K562 (cell line): ENCODE measurements around the gene NOL4L. TPM values are rescaled to one million over a fixed set of nuclear protein-coding genes. Genes with fewer than 3 reads are reported as not detected.

Experiments
- CXXC5 ChIP-seq: fragments of 250-450 bp; sonication (Bioruptor Pico); IDR thresholded peaks from 2 replicates; pipeline ENCODE4 v1.8.0; 2022; ENCODE audit warnings: inconsistent platforms, mild to moderate bottlenecking, moderate library complexity
- E2F6 ChIP-seq, 2 experiments: IDR thresholded peaks; 2 replicates each; pipeline ENCODE4 v1.6.1; 2011; ENCODE audit warnings: borderline replicate concordance in 1 of 2, control low read depth in 1 of 2, low read depth in 1 of 2, low read length in 1 of 2, mild to moderate bottlenecking in 1 of 2, mixed read lengths in 1 of 2, moderate library complexity in 1 of 2; ENCODE audit not compliant: insufficient read depth in 1 of 2, insufficient read length in 1 of 2, poor library complexity in 1 of 2, severe bottlenecking in 1 of 2; ENCODE audit errors: extremely low read depth in 1 of 2
- GTF2E2 ChIP-seq: fragments of 200-800 bp; sonication (Bioruptor generic); IDR thresholded peaks from 2 replicates; pipeline ENCODE4 v1.6.1; 2016; ENCODE audit warnings: missing genetic modification characterization, missing compliant biosample characterization
- HCFC1 ChIP-seq: IDR thresholded peaks from 2 replicates; pipeline ENCODE4 v1.6.1; 2012; ENCODE audit warnings: low read depth, low read length, improper control_type of control experiment
- HDAC1 ChIP-seq, 2 experiments: fragments of 450-650 bp; IDR thresholded peaks; 2 replicates each; pipeline ENCODE4 v1.6.1; 2016 to 2017; ENCODE audit warnings: inconsistent platforms in 1 of 2, mild to moderate bottlenecking in 1 of 2, moderate library complexity in 1 of 2
- ILF3 ChIP-seq: fragments of 450-650 bp; IDR thresholded peaks from 2 replicates; pipeline ENCODE4 v1.6.1; 2018; ENCODE audit warnings: antibody characterized with exemption, mild to moderate bottlenecking, moderate library complexity, borderline replicate concordance
- KHSRP ChIP-seq: fragments of 450-650 bp; IDR thresholded peaks from 2 replicates; pipeline ENCODE4 v1.6.1; 2017
- MAFG ChIP-seq: fragments of 450-650 bp; conservative IDR thresholded peaks from 2 replicates; pipeline ENCODE4 v1.6.1; 2016; ENCODE audit warnings: missing genetic modification characterization, missing compliant biosample characterization
- MEF2D ChIP-seq: conservative IDR thresholded peaks from 2 replicates; pipeline ENCODE4 v1.6.1; 2016; ENCODE audit warnings: low read depth, missing genetic modification characterization, missing compliant biosample characterization
- MYC ChIP-seq, 2 experiments: fragments of 250-450 bp in 1 of 2; sonication (Bioruptor Pico) in 1 of 2; IDR thresholded peaks; 2 replicates each; pipeline versions ENCODE4 v1.5.1 to v1.6.1; 2012 to 2021; ENCODE audit warnings: low read depth in 2 of 2, borderline replicate concordance in 1 of 2, improper control_type of control experiment in 1 of 2, low read length in 1 of 2, mild to moderate bottlenecking in 1 of 2, moderate library complexity in 1 of 2
- NR2C1 ChIP-seq, 2 experiments: fragments of 450-650 bp; IDR thresholded peaks; 2 replicates each; pipeline ENCODE4 v1.6.1; 2017; ENCODE audit warnings: mild to moderate bottlenecking in 2 of 2, antibody characterized with exemption in 1 of 2, inconsistent platforms in 1 of 2, missing compliant biosample characterization in 1 of 2, missing genetic modification characterization in 1 of 2
- RAD51 ChIP-seq: fragments of 450-650 bp; IDR thresholded peaks from 2 replicates; pipeline ENCODE4 v1.7.1; 2016; ENCODE audit warnings: low read depth, mild to moderate bottlenecking, borderline replicate concordance
- RBBP5 ChIP-seq: fragments of 200-600 bp; sonication (generic); IDR thresholded peaks from 2 replicates; pipeline ENCODE4 v1.6.1; 2012; ENCODE audit warnings: borderline replicate concordance, mild to moderate bottlenecking, low read length, control low read depth, inconsistent platforms; ENCODE audit not compliant: insufficient read depth, poor library complexity, severe bottlenecking
- RBM22 ChIP-seq: fragments of 200-400 bp; formaldehyde crosslinking; IDR thresholded peaks from 2 replicates; pipeline ENCODE4 v1.6.1; 2018; ENCODE audit warnings: low read length, low read depth; ENCODE audit not compliant: poor library complexity, severe bottlenecking
- RERE ChIP-seq: sonication (generic); formaldehyde crosslinking; IDR thresholded peaks from 2 replicates; pipeline ENCODE4 v1.8.0; 2023; ENCODE audit warnings: missing genetic modification reagents, mild to moderate bottlenecking, borderline replicate concordance
- ZNF165 ChIP-seq: fragments of 250-450 bp; sonication (Bioruptor Pico); IDR thresholded peaks from 2 replicates; pipeline ENCODE4 v1.4.0; 2020; ENCODE audit warnings: borderline replicate concordance
- polyA plus RNA-seq, 8 experiments: library from polyadenylated mRNA; depleted of rRNA in 4 of 8; stranded (reverse) in 5 of 8; unstranded in 3 of 8; fragments of >200 nt; fragmentation: Nextera tagmentation in 2 of 8; fragmentation: Illumina TruSeq in 1 of 8; extraction: Ambion mirVana in 2 of 8; extraction: Trizol in 1 of 8; gene quantifications; 2 replicates each; pipeline versions ENCODE4 v1.2.1 to v1.2.3, GENCODE V29; 2011 to 2014; ENCODE audit warnings: inconsistent platforms in 1 of 8, missing spikeins in 1 of 8
- total RNA-seq, 7 experiments: library from RNA; depleted of rRNA in 6 of 7; stranded (reverse); fragments of >200 nt in 6 of 7; fragmentation: Illumina TruSeq in 2 of 7; extraction: Trizol in 2 of 7; gene quantifications; 2 replicates each; pipeline versions ENCODE4 v1.2.1 to v1.2.3, GENCODE V29; 2011 to 2021; ENCODE audit warnings: low replicate concordance in 1 of 7
- TF ChIP-seq, protein P1 (sequence below): sonication (generic); formaldehyde crosslinking; IDR thresholded peaks from 2 replicates; pipeline ENCODE4 v1.4.0; 2020; ENCODE audit warnings: mild to moderate bottlenecking, missing genetic modification reagents

Gene NOL4L
- total and polyA plus RNA-seq, 9 of the 15 experiments (the other 6 are each of a cell fraction or from before 2014, with no cell fraction given) = 5.1 to 36.2 (median 13.6) TPM

DNA sequence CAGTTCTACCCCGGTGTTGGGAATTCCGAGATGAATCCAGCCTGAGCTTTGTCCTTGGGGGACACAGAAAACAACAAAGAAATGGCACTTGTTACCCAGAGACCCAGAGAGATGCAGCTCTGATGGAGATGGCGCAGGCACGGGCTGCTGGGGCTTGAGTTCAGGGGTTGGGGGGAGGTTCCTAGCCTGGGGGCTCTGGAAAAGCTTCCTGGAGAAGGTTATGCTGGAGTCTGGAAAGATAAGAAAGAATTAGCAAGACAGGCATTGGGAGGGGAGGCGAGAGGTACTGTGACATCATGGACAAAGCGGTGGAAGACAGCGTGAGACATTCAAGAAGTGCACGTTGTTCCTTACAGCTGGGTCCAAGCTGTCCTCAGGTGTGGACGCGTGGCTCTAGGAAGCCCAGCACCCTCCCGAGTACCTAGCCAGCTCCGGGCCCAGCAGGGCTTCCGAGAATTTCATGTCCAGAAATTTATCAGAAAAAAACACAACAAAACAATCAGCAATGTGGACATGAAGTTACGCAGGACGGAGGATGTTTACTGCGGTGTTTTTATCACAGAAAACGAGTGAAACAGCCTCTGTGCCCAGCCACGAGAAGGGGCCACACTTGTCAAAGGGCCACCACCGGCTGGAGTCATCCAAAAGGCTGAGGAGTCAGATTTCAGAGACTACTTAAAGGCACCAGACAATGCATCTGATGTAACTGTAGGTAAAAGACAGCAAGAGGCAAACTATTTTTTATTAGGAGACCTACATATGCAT is 49.1 kb upstream of the NOL4L start (continued):
- TF ChIP-seq RERE (CRISPR knock-in tag) (no peak), ILF3 (no peak), RBBP5 (peak; percentile 28), RAD51 (no peak), GTF2E2 (no peak), E2F6 (IDR thresholded peaks at IDR 0.05; ENCODE audit: borderline replicate concordance in 1 of 2, extremely low read depth in 1 of 2, insufficient read depth in 1 of 2, insufficient read length in 1 of 2, low read depth in 1 of 2, low read length in 1 of 2, poor library complexity in 1 of 2, severe bottlenecking in 1 of 2) (peak; percentile 34 to 65), HCFC1 (no peak), KHSRP (no peak), MYC (IDR thresholded peaks at IDR 0.05; ENCODE audit: low read depth, low read length) (peak; percentile 63; the same call in 1 of the 2 replicates), MYC (CRISPR knock-in tag; IDR thresholded peaks at IDR 0.05; ENCODE audit: borderline replicate concordance, low read depth) (no peak), MAFG (tag) (no peak), RBM22 (no peak), CXXC5 (CRISPR knock-in tag) (peak; percentile 60; the same call in 1 of the 2 replicates), MEF2D (tag) (0 out of 2 replicates have a peak, but pooled peaks have one; percentile 27), NR2C1 (IDR thresholded peaks at IDR 0.05) (no peak), NR2C1 (tag; IDR thresholded peaks at IDR 0.05) (0 out of 2 replicates have a peak, but pooled peaks have one; percentile 15), HDAC1 (IDR thresholded peaks at IDR 0.05) (peak in 1 of 2 experiments; percentile 29; a peak in 1 of 4 replicates), ZNF165 (CRISPR knock-in tag) (no peak)
- TF ChIP-seq, protein P1, sequence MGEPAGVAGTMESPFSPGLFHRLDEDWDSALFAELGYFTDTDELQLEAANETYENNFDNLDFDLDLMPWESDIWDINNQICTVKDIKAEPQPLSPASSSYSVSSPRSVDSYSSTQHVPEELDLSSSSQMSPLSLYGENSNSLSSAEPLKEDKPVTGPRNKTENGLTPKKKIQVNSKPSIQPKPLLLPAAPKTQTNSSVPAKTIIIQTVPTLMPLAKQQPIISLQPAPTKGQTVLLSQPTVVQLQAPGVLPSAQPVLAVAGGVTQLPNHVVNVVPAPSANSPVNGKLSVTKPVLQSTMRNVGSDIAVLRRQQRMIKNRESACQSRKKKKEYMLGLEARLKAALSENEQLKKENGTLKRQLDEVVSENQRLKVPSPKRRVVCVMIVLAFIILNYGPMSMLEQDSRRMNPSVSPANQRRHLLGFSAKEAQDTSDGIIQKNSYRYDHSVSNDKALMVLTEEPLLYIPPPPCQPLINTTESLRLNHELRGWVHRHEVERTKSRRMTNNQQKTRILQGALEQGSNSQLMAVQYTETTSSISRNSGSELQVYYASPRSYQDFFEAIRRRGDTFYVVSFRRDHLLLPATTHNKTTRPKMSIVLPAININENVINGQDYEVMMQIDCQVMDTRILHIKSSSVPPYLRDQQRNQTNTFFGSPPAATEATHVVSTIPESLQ = 0 out of 2 replicates have a peak, but pooled peaks have one; percentile 29
